Measurements from ENCODE around the gene SMIM7.
"Not testable (repeated sequence)": the region's sequence is repeated elsewhere in the genome, so short reads cannot be mapped to it uniquely, and the experiment has no call there.

Gene SMIM7

DNA sequence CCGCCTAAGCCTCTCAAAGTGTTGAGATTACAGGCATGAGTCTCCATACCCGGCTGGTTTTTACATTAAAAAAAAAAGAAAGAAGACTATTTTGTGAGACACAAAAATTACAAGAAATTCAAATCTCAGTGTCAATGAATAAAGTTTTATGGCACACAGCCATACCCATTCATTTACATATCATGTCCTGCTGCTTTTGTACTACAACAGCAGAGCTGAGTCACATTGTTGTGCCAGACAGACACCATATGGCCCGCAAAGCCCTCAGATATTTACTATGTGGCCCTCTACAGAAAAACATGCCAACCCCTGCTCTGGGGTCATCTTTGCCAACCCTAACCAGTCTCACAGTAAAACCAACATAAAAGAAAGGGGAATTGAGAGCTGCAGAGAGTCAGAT, 5.3 kb downstream of the SMIM7 start:
- no peak for DNase-seq (ENCODE audit: low read depth, low spot score)

- no peak for DNase-seq (ENCODE audit: low read depth, low spot score)
Measured at GRCh38 chr19:16654140-16654539, 5.8 kb downstream of the SMIM7 start.

- no peak for DNase-seq (ENCODE audit: low read depth, low spot score)
Measured at GRCh38 chr19:16652854-16653253, 7.1 kb downstream of the SMIM7 start.

DNA sequence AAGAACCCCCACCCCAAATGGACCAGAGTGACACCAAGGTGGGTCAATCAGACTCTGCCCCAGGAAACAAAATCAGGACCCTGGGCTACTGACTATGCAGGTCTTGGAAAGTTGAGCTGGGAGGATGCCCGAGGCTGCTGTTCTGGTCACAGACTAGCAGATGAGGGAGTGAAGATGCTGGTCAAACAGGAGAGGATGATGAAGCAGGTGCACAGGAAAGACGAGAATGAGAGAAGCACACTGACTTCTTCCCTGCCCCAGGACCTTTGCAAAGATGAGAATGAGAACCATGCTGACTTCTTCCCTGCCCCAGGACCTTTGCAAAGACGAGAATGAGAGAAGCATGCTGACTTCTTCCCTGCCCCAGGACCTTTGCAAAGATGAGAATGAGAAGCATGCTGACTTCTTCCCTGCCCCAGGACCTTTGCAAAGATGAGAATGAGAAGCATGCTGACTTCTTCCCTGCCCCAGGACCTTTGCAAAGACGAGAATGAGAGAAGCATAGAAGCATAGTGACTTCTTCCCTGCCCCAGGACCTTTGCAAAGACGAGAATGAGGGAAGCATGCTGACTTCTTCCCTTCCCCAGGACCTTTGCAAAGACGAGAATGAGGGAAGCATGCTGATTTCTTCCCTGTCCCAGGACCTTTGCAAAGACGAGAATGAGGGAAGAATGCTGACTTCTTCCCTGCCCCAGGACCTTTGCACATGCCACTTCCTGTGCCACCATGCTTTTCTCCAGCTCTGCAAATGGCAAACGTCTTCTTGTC, 8.3 kb downstream of the SMIM7 start:
- DNase-seq (ENCODE audit: low read depth, low spot score), result not testable (repeated sequence)

DNA sequence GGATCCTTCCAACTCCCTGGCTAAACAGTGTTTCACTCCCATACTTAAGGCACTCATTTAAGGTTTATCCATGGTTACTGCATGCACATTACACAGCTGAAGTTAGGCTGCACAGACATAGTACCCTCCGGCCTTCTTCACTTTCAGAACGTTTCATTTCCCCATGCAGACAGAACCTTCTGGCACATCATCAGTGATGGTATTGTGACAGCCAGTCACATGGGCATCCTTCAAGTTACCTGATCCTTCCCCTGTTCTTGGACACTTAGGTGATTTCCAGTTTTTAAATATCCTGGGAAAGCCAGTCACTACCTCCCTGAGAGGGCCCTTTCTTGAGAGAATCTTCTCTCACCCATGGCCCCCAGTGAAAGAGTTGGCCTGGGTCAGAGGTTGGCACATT, 9.1 kb downstream of the SMIM7 start:
- DNase-seq (ENCODE audit: low read depth, low spot score), result no peak

- DNase-seq (ENCODE audit: low read depth, low spot score), result no peak
Measured at GRCh38 chr19:16649734-16650133, 10.2 kb downstream of the SMIM7 start.

DNA sequence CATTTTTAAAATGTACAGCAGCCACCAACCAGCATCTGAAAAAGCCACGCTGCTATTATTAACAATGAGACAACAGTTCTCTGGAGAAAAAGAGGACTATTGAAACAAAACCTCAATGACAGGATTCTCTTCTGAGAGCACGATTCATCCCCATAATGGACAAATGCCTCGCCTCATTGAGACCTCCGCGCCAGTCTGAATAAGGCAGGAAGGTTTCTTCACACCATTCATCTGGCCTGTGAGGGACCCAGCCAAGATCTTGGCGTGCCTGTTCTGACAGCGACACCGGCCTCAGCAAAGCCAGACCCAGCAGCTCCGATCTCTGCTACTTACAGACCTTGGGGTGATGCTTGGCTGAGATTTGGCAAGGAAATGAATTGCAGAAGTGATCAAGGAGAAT, 14.8 kb downstream of the SMIM7 start:
- no peak for DNase-seq (ENCODE audit: low read depth, low spot score)

GRCh38 chr19:16641695-16642094, 18.2 kb downstream of the SMIM7 start:
- DNase-seq (ENCODE audit: low read depth, low spot score), result no peak

- DNase-seq (ENCODE audit: low read depth, low spot score), result no peak
Measured at GRCh38 chr19:16640951-16641350, 19.0 kb downstream of the SMIM7 start.

- no peak for DNase-seq (ENCODE audit: low read depth, low spot score)
Measured at GRCh38 chr19:16638666-16639065, 21.3 kb downstream of the SMIM7 start.

GRCh38 chr19:16637535-16637934, 22.4 kb downstream of the SMIM7 start:
- DNase-seq (ENCODE audit: low read depth, low spot score), result no peak

GRCh38 chr19:16631465-16631864, 28.5 kb downstream of the SMIM7 start:
- DNase-seq (ENCODE audit: low read depth, low spot score), result no peak

DNA sequence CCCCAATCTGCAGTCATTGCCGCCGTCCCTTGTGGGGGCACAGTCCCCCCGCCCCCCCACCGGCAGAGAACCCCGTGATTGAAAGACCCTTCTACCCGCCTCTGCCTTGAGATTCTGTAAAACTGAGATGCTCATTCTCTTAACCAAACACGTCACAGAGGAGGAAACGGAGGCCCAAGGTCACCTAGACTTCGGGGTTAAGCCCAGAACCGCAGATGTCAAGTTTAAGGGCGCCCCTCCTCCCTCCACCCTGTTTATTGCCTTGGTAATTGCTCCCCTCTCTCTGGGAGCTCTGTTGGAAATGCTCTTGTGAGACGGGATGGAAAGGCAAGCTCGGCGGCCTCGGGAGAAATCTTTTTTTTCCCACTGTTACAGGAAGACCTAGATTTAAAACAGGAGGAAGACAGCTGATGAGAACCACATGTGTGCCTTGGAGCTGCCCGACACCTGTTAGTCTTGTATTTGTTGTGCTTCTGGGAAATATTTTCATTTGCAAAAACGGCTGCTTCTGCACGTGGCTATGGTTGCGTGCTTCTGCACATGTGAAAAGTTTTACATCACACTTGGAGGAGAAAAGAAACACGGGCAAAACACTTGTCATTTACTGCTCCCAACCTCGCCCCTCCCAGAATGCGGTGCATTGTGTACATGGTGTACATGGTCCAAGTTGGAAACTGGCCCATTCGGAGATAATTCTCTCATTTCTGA, 30.8 kb downstream of the SMIM7 start:
- no peak for DNase-seq (ENCODE audit: low read depth, low spot score)

- peak; percentile 87 for DNase-seq (ENCODE audit: low read depth, low spot score)
Measured at GRCh38 chr19:16628183-16628983, 31.6 kb downstream of the SMIM7 start, which contains the start of gene MED26. TSS of gene MED26 (minus strand) at chr19:16628204. CDS start at chr19:16627943, 261 bp downstream.

GRCh38 chr19:16627928-16628182, 32.1 kb downstream of the SMIM7 start:
- DNase-seq (ENCODE audit: low read depth, low spot score), result no peak

- DNase-seq (ENCODE audit: low read depth, low spot score), result no peak
Measured at GRCh38 chr19:16627193-16627927, 32.6 kb downstream of the SMIM7 start.

DNA sequence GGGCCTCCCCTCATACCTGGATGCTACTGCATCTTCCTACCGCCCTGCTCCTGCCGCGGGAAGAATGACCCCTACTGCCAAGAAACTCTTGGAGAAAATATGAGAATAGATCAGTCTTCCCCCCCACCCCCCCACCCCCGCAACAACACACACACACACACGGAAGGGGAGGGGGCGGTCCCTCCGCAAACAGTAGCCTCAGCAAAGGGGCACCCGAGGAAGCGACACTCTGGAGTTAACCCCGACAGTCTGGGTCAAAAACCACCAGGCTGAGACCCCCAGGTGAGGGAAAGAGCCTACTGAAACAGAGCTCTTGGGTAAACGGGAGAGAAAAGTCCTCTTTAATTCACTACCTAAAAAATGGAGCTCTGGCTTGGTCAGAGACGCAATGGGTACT, 33.1 kb downstream of the SMIM7 start:
- no peak for DNase-seq (ENCODE audit: low read depth, low spot score)

- DNase-seq (ENCODE audit: low read depth, low spot score), result no peak
Measured at GRCh38 chr19:16625163-16625958, 34.6 kb downstream of the SMIM7 start.

DNA sequence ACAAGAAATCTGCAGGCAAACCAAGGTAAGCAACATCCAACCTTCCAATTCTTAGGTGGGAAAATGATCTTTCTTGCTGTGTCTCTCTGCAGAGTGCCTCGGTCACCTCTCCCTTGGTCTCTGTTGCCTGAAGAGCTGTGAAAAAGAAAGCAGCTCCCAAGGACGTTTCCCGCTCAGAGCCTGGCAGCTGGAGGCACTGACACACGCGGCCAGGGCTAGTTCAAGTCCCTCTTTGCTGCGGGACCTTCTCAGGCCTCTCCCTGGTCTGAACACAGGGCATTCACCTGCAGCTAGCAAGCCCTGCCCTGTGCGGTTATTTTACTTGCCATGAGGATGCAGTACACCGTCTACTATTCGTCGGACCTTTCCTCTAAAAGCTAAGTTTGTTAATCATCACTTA, 35.7 kb downstream of the SMIM7 start:
- no peak for DNase-seq (ENCODE audit: low read depth, low spot score)

GRCh38 chr19:16623576-16623975, 36.4 kb downstream of the SMIM7 start:
- DNase-seq (ENCODE audit: low read depth, low spot score), result no peak

DNA sequence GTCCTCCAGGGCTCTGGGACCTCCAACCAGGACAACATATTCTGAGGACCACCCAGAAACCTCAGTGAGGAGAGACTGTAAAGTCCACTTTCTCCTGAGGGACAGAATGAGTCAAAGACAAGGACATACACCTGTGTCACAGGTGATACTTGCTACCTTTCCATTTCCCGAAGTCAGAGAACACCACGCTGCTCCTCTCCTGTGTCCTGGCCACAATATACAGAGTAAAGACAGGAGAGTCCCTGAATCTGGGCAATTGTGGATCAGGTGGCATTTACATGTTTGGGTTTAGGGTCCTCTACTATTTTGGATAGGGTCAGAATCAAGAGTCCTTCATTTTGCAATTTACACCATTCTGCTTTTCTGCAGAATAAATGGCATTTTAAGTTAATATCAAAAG, 36.9 kb downstream of the SMIM7 start:
- DNase-seq (ENCODE audit: low read depth, low spot score), result no peak
